ENCODE results near the gene PLXNA2.

The PLXNA2 gene

GRCh38 chr1:208083016-208083714 lies 161.0 kb downstream of the PLXNA2 start:
- DNase-seq = no peak

- no peak for DNase-seq
Measured at GRCh38 chr1:208081972-208082371, 162.2 kb downstream of the PLXNA2 start.

GRCh38 chr1:208080396-208081286 lies 163.5 kb downstream of the PLXNA2 start:
- DNase-seq = no peak

GRCh38 chr1:208079161-208079560 lies 165.0 kb downstream of the PLXNA2 start:
- DNase-seq = no peak

- no peak for DNase-seq
Measured at GRCh38 chr1:208078752-208079151, 165.4 kb downstream of the PLXNA2 start.

- DNase-seq = no peak
Measured at GRCh38 chr1:208077232-208078075, 166.7 kb downstream of the PLXNA2 start.

- DNase-seq = no peak
Measured at GRCh38 chr1:208074353-208074752, 169.8 kb downstream of the PLXNA2 start.

GRCh38 chr1:208071435-208072031 lies 172.7 kb downstream of the PLXNA2 start:
- peak; percentile 56 for DNase-seq

GRCh38 chr1:208069908-208070307 lies 174.3 kb downstream of the PLXNA2 start:
- DNase-seq = no peak

- no peak for DNase-seq
Measured at GRCh38 chr1:208069317-208069716, 174.9 kb downstream of the PLXNA2 start.

- DNase-seq = no peak
Measured at GRCh38 chr1:208068908-208069307, 175.3 kb downstream of the PLXNA2 start.

GRCh38 chr1:208068407-208068806 lies 175.8 kb downstream of the PLXNA2 start:
- no peak for DNase-seq

GRCh38 chr1:208066583-208066982 lies 177.6 kb downstream of the PLXNA2 start:
- DNase-seq = no peak

GRCh38 chr1:208065862-208066261 lies 178.3 kb downstream of the PLXNA2 start:
- no peak for DNase-seq

GRCh38 chr1:208061632-208062031 lies 182.6 kb downstream of the PLXNA2 start:
- DNase-seq = no peak

GRCh38 chr1:208061118-208061517 lies 183.1 kb downstream of the PLXNA2 start:
- DNase-seq = no peak

GRCh38 chr1:208060215-208060869 lies 183.8 kb downstream of the PLXNA2 start:
- DNase-seq = no peak

GRCh38 chr1:208059409-208060001 lies 184.7 kb downstream of the PLXNA2 start:
- no peak for DNase-seq

- DNase-seq = no peak
Measured at GRCh38 chr1:208058756-208059155, 185.4 kb downstream of the PLXNA2 start.

- no peak for DNase-seq
Measured at GRCh38 chr1:208058267-208058666, 185.9 kb downstream of the PLXNA2 start.

GRCh38 chr1:208057056-208057455 lies 187.1 kb downstream of the PLXNA2 start:
- DNase-seq = no peak

- DNase-seq = no peak
Measured at GRCh38 chr1:208055535-208055934, 188.6 kb downstream of the PLXNA2 start.
